ENCODE measurements around the gene TRIM61.

GRCh38 chr4:164931551-164932324 is 45.7 kb downstream of the TRIM61 start:
- TF ChIP-seq ZSCAN29 (IDR thresholded peaks at IDR 0.05) (no peak), POLR2A (conservative IDR thresholded peaks at IDR 0.05) (no peak), EP300 (IDR thresholded peaks at IDR 0.05; ENCODE audit: low read length) (no peak), MAFG (tag; conservative IDR thresholded peaks at IDR 0.05) (no peak), ZBED1 (IDR thresholded peaks at IDR 0.05) (no peak), ZNF311 (CRISPR knock-in tag; IDR thresholded peaks at IDR 0.05) (no peak), SNAPC5 (CRISPR knock-in tag; IDR thresholded peaks at IDR 0.05) (no peak), TAF1 (IDR thresholded peaks at IDR 0.05; ENCODE audit: control insufficient read depth, extremely low read depth, insufficient read depth, low read length, severe bottlenecking) (no peak), PHF8 (IDR thresholded peaks at IDR 0.05; ENCODE audit: borderline replicate concordance, low read length) (no peak), MAFK (IDR thresholded peaks at IDR 0.05; ENCODE audit: low read length) (no peak), SNIP1 (IDR thresholded peaks at IDR 0.05; ENCODE audit: low read depth) (no peak), ETV6 (IDR thresholded peaks at IDR 0.05; ENCODE audit: borderline replicate concordance in 1 of 2, low read depth in 2 of 2, low read length in 1 of 2) (no peak), ETV6 (CRISPR knock-in tag; IDR thresholded peaks at IDR 0.05; ENCODE audit: borderline replicate concordance) (no peak)

Data from K562 (cell line).